ENCODE results near the gene IFNE.
"Not testable (repeated sequence)": the region's sequence is repeated elsewhere in the genome, so short reads cannot be mapped to it uniquely, and the experiment has no call there.

IFNE gene

GRCh38 chr9:21443849-21444625 is 38.1 kb downstream of the IFNE start:
- no peaks in the 10 kb centered on the region for H3K4me1 Mint-ChIP-seq
- TF ChIP-seq CTCF (IDR thresholded peaks at IDR 0.05; ENCODE audit: unreplicated experiment in 3 of 3), result no peak
- no peaks in the 10 kb centered on the region for H3K36me3 Mint-ChIP-seq (ENCODE audit: low read depth)
- H3K4me3 Mint-ChIP-seq, result no peak overlapping the region
- no peaks in the 10 kb centered on the region for H3K27me3 Mint-ChIP-seq (ENCODE audit: low read depth)
- peaks cover 6% of the 10 kb centered on the region for H3K9me3 Mint-ChIP-seq
- no peak overlapping the region for H3K27ac Mint-ChIP-seq

- TF ChIP-seq CTCF (IDR thresholded peaks at IDR 0.05; ENCODE audit: unreplicated experiment in 3 of 3), result no peak
- no peak within 1 kb of the TSS for H3K4me3 Mint-ChIP-seq
- H3K4me1 Mint-ChIP-seq, result no peaks in the 10 kb centered on the region
- no peak within 1 kb of the TSS for H3K27ac Mint-ChIP-seq
- peaks cover 6% of the 10 kb centered on the region for H3K9me3 Mint-ChIP-seq
- H3K27me3 Mint-ChIP-seq (ENCODE audit: low read depth), result no peaks in the 10 kb centered on the region
- H3K36me3 Mint-ChIP-seq (ENCODE audit: low read depth), result no peaks in the 10 kb centered on the region
Measured at GRCh38 chr9:21440139-21440538, 42.0 kb downstream of the IFNE start, which contains the start of gene IFNA1. Gene IFNA1, plus strand, starts transcription at chr9:21440439. Its CDS starts 69 bp downstream, at chr9:21440508.

GRCh38 chr9:21435015-21435383 is 47.1 kb downstream of the IFNE start:
- H3K27me3 Mint-ChIP-seq (ENCODE audit: low read depth); H3K27ac Mint-ChIP-seq; H3K9me3 Mint-ChIP-seq; H3K4me1 Mint-ChIP-seq; H3K36me3 Mint-ChIP-seq (ENCODE audit: low read depth); H3K4me3 Mint-ChIP-seq: not testable (repeated sequence)

DNA sequence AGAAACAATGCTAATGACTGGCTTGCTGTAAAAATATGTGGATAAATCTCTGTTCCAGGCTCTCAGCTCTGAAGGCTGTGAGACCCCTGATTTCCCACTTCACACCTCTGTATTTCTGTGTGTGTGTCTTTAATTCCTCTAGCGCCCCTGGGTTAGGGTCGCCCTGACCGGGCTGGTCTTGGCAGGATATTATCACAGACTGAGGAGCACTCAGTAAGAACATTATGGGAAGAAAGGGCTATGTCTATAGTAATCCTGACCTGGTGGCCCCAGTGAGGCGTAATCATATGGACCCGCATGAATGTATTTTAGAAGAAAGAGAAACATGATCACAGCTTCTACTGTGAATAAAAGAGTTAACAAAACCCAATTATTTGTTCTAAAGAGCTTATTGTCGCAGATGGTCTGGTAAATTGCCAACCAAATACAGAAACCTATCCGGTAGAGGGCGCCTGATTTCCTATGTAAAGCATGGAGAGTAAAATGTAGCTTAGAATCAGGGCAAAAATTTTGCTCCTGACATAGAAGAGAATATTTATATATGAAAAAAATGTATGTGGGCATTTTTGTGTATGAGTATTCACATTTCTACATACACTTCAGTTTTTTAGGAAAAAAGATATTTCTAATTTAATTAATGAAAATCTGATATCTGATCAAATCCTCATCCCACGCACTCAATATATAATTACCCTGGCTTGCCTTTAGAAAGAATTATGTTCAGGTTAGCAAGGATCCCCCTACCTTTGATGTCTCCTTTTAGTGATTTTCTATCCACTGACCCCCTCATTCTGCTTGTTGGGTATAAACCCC is 47.7 kb downstream of the IFNE start:
- Mint-ChIP-seq H3K4me3 (no peak overlapping the region), H3K36me3 (ENCODE audit: low read depth) (no peaks in the 10 kb centered on the region), H3K27ac (no peak overlapping the region), H3K4me1 (no peaks in the 10 kb centered on the region), H3K27me3 (ENCODE audit: low read depth) (no peaks in the 10 kb centered on the region), H3K9me3 (no peaks in the 10 kb centered on the region)
- TF ChIP-seq CTCF (IDR thresholded peaks at IDR 0.05; ENCODE audit: unreplicated experiment in 3 of 3), result peak; percentile 32 to 43 (median 42)

DNA sequence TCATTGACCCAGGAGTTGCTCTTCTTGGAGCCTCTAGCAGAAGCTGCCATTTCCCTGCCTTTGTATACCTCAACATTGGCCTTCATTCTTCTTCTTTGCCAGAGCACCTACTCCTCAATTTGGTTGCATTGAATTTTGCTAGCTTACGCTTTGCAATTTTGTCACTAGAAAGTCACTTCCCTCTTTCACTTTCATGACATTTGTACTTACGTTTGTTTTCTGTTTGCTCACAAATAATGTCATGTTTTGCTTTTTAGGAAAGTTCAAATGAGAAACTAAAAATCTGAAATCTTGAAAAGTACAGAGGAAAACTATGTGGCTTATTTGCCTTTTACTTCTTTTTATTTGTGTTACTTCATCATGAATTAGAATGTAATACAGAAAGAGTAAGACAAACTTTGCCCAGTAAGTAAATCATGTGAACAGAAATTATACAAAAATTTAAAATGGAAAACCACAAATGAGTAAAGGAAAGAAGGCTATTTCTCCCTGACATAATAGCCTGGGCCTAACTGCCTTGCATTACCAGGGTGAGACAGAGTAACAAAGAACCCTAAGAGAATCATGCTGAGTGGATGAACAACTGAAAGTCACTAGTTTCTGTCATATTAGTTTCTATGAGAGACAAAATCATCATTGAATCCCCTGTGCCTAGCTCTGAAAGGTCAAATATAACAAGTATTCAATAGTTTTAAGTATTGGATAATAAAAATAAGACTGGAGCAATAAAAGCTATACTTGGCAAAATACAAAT is 49.3 kb downstream of the IFNE start:
- H3K36me3 Mint-ChIP-seq (ENCODE audit: low read depth), result no peaks in the 10 kb centered on the region
- no peak for TF ChIP-seq CTCF (IDR thresholded peaks at IDR 0.05; ENCODE audit: unreplicated experiment in 3 of 3)
- H3K9me3 Mint-ChIP-seq, result no peaks in the 10 kb centered on the region
- H3K27ac Mint-ChIP-seq, result no peak overlapping the region
- H3K4me1 Mint-ChIP-seq, result no peaks in the 10 kb centered on the region
- no peak overlapping the region for H3K4me3 Mint-ChIP-seq
- H3K27me3 Mint-ChIP-seq (ENCODE audit: low read depth), result no peaks in the 10 kb centered on the region

All from nephron (organoid).